Measurements from ENCODE around the gene CATSPER3.

Gene CATSPER3

DNA sequence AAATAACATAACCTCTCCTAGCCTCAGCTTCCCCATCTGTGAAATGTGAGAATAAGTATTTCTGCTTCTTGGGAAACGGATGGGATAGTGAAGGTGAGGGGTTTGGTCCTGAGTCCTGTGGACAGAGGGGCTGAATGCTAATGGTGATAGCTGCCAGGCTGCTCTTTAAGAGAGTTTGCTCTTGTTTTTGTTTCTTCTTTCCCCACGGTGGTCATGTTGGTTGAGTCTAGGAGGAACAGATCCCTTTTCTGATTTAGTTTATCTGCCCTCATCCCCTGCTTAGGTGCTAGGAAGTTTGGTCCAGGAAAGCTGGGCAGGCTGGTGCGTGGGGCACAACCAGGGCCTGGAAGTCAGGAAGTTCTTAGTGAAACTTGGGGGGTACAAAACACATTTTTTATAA, 74.0 kb downstream of the CATSPER3 start:
- DNase-seq (ENCODE audit: low spot score), result no peak

DNA sequence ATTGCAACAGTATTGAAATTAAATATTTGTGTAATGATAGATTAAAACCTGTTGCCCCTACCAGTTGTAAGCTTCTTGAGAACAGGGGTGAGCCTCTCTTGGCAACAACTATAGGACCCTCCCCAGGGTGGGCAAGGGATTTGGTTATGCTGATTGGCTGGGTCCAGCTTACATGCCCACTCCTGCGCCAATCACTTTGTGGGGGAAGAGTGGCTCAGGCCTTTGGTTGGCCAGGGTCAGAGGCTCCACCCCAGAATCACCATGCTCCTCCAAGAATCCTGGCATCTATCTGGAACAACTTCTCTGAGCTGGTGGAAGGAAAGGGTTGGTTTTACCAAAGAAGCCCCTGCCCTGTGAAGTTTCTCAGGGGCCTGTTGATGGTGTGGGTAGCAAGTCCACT, 74.9 kb downstream of the CATSPER3 start:
- DNase-seq (ENCODE audit: low spot score), result no peak

DNA sequence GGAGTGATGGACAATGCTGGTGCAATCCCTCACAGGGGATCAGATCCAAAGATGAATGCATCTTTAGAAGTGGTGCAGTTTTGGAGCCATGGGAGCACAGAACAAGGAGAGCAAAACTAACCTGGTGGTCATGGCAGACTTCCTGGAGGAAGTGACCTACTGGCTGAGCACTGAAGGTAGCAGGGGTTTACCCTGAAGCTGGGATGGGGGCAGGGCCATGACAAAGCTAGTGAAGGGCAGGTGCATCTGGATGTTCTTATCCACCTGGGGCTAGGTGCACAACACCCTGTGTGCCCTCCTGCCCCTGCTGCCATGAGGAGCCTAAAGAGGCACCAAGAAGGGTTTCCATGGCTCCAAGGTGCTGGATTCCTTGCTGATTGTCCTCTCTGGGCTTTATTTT, 77.8 kb downstream of the CATSPER3 start:
- no peak for DNase-seq (ENCODE audit: low spot score)

DNA sequence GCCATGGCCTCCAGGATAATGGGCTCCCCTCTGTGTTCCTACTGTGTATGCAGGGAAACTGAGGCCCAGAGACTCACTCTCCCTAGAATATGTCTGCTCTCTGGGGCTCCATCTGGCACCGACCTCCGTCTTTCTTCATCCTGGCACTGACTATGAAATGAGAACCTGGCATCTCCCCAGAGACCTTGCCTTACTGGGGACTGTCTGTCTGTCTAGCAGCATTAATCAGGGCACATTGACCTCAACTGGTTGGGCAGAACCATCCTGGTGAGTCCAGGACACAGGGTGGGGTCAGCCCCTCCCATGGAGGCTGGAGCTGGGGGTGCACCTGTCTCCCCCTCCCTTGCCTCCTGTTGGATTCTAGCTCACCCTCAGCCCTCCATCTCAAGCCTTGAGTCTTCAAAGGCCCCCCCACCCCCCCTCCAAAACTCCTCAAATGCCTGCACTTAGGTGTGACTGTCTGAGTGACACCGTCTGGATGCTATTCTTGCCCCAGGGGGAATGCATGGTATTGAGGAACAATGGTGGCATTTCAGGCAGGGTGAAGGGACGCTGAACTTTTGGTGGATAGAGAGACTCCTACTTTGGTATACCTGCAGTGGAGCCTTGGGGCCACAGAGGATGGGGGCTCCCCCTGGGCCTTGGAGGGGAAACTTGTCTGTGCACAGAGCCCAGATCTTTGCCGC, 79.1 kb downstream of the CATSPER3 start:
- no peak for DNase-seq (ENCODE audit: low spot score)

DNA sequence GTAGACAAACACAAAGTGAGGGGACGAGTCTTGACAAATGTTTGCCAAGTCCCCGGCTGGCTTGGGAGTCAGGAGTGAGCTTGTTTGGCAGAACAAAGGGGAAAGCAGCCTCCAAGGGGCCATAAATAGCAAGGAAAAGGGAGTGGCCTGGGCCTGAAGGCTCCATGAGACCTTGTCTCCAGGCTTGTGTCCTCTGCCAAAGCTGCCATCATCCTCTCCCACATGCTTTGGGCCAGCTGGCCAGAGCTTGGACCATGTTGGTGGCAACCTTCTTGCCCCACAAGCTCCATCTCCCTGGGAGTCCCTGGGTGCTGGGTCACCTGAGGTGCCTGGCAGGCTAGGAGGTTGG, 79.6 kb downstream of the CATSPER3 start:
- DNase-seq (ENCODE audit: low spot score), result no peak

DNA sequence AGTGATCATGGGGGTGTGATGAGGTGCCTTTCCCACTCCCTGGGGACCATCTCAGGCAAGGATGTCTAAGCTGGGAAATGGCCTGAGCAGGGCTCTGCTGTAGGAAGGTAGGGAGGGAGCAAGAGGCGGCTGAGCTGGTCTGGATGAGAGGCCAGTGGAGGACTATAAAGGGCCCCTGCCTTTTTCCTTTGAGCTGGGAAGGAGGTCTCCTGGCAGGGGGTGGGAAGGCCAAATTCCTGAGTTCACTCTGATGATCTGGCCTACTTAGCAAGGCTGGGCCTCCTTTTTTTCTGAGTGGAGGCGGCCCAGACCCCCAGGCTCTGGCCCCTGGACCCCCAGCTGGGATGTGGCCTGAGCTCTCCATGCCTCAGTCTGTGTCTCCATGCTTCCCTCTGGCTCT, 80.6 kb downstream of the CATSPER3 start:
- DNase-seq (ENCODE audit: low spot score), result no peak

DNA sequence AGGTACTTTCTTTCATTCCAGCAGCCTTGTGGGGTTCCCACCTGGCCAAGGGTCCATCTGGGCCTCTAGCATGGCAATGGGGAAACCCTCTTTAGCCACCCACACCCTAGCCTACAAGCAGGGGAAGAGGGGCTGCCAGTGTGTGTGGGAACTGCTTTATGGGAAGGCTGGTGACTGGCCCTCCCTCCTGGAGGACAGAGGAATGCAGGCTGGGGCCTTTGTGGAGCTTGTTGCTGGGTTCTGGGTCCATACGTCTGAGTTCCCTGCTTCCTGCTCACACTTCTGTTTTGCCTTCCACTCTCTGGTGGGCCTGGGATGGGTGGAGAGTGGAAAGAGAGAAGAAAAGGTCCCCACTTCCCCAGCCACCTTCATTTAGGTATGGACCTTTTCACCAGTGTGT, 81.2 kb downstream of the CATSPER3 start:
- DNase-seq (ENCODE audit: low spot score), result no peak

DNA sequence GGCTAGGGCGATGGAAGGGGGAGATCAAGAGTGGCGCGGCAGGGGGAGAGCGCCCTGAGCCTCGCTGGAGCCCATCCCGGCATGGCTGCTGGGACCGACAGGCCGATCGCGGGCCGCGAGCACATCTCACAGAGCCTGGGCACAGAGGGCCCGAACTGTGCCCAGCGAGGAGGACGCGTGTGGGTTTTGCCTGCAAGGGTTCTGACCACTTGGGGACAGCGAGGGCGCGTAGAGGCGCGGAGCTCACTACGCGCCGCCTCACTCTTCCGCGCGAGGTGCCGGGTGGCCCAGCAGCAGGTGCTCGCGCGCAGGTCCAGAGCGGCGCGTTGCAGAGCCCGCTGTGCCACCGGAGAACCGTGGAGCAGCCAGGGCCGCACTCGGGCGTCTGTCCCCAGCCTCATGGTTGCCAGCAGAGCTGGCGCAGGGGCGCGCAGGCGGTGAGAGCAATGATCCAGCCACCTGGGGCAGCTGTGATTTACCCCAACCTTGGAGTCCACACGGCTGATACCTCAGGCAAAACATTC, 82.6 kb downstream of the CATSPER3 start:
- no peak for DNase-seq (ENCODE audit: low spot score)

DNA sequence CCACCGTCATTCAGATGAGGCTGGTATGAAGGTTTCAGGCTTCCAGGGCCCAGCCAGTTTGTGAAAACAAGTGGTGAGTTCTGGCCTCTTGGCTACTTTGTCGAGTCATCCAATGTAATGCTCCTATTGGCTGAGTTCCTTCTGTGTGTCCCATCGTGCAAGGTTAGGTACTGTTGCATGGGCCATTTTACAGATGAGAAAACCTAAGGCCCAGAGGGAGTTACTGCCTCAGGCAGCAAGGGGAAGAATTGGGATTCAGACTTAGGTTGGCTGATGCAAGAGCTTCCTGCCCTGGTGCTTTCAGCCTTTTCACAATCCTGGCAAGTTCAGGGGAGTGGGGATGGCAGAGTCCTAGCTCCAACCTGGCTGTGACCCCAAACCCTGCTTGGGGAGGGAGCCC, 83.7 kb downstream of the CATSPER3 start:
- no peak for DNase-seq (ENCODE audit: low spot score)

DNA sequence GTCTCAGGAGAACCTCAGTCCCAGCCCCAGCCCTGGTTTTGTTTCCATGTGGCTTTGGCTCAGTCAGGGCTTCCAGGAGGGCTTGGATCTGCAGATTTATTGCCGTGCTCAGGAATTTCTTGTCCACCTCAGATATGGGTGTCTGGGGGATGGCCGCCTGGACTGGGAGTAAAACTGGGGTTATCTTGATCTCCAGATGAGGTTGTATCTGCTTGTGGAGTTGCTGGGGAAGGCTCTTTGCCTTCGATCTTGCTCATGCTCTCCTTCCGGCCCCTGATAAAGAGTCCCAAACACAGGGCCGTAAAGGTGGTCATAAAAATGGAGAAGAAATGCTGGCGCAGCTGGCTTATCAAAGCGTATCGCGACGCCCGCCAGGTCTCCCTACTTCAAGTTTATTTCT, 84.2 kb downstream of the CATSPER3 start:
- no peak for DNase-seq (ENCODE audit: low spot score)

DNA sequence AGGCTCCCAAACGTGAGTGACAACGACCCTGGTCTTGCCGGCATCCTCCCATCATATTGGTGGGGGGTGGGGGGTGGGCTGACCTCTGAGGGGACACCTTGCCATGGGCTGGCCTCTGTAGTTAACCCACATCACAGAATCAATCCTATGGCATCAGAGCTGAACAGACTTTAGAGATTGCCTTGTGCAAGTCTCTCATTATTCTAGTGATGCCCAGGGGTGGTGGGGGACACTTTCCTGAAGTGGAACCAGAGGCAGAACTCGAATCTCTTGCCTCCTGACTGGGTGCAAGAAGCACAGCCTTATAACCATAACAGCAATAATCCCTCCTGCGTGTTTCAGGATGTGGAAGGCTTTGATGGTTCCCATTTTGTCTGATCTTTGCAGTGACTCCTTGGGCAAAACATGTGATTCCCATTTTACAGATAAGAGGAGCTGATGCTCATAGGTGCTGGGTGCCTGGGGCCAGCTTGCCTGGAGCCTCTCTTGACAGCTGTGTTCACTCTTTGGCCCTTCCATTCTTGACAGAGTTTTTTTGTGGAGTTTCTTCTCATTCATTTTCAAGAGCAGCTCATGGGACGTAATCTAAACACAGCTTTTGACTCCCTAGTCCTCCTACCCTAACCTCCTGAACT, 84.9 kb downstream of the CATSPER3 start:
- no peak for DNase-seq (ENCODE audit: low spot score)

DNA sequence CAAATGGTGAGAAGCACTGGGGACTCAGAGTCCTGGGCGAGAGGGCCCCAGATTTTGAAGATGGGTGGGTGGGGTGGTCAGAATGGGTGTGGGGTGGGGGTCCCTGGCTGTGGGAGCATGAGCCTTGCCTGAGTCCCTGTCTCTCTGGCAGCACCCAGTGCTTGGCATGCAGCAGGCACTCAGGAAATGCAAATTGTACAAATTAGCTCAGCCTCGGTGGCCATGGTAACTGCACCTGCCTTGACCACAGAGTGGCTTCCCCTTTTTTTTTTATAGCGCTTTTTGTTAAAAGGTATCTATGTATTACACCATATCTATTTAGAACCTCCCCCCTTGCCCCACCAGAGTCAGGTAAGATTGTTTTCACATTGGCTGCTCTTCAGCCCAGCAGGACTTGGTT, 85.6 kb downstream of the CATSPER3 start:
- DNase-seq (ENCODE audit: low spot score), result no peak

DNA sequence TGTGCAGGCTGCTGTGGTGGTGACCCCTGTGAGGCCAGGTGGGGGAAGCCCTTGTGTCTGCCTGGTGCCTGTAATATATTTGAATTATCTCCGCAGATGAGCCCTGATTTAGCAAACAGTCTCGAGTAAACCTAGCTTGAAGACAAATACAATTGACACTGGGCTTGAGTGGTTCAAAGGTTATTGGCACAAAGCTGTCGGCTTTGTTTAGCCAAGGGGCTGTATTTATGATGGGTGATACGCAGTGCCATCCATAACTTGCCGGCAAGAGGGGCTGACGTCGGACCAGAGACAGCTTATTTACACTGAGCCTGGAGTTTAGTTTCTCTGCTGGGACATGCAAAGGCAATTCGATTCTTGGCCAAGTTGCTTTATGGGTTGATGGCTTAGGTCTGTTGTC, 86.3 kb downstream of the CATSPER3 start:
- no peak for DNase-seq (ENCODE audit: low spot score)

DNA sequence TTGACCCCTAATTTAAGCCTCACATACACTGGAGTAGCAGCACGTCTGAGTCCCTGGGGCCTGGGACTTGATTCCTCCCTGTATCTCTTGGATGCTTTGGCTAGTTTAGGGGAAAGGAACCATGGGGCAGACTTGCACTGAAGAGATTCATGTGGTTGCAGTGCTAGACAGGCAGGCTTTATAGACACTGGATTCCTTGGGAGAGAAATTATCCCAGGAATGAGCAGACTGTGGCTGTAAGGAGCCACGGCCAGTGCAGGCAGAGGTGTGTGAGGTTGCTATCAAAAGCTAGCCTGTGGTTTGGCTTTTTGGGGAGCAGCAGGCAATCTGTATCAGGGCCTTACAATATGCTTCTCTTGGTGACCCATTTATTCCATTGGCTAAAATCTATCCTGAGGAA, 86.8 kb downstream of the CATSPER3 start:
- DNase-seq (ENCODE audit: low spot score), result no peak

DNA sequence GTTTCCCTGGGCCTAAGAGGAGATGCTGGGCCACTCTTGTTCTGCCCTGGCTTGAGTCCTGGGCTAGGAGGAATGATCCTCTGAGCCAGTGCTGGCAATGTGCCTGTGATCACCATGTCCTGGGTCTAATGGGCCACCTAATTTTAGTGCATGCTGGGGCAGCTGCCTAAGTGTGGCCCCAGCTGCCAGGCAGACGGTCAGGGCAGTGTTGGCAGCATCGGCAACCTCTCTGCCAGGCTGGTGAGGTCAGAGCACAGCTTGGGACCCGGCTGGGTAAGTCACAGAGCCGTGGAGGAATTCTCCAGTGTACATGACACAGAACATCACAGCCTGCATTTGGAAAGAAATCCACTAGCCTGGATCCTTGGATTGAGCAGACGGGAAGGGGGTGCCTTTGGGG, 87.7 kb downstream of the CATSPER3 start:
- DNase-seq (ENCODE audit: low spot score), result no peak

DNA sequence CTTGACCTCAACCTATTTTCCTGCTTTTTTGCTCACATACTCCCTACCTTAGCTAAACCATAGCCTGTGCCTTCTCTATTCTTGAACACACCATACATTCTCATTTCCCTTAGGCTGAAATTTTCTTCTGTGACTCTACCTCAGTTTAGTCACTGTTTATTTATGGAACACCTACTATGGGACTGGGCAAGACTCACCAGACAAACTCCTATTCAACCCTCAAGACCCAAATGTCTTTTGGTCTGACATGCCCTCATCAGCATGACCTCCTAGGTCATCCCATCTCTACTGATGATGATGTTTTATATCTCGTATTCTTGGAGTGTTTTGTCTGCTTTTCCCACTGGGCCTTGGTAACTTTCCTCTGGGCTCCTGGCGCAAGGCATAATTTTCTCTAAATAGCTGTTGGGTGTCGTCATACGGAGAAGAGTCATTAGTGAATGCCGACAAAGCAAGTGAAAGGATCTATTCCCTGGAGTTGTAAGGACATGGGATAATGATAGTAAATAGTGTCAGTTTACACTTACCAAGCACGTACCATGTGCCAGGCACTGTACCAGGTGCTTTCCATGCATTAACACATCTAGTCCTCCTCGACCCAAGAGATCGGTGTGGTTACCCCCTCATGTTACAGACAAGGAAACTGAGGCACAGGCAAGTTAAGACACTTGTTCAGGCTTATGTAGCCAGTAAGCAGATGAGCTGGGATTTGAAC, 88.8 kb downstream of the CATSPER3 start:
- no peak for DNase-seq (ENCODE audit: low spot score)

DNA sequence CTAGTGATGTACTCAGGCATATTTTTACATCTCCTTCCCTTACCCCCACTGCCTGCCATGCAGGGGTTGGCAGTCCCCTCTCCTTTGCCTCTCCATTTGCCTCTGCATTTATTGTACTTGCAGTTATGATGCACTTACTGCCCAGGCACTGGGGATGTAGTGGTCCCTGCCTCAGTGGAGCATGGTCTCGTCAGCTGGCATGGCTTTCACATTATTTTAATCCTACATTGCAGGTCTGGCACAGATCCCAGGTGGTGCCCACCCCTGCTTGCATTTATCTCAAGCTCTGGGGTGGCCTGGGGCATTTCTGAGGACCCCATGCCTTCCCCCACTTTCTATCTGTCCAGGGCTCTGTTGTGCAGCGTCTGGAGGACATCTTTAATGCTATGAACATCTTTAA, 89.5 kb downstream of the CATSPER3 start:
- DNase-seq (ENCODE audit: low spot score), result no peak

DNA sequence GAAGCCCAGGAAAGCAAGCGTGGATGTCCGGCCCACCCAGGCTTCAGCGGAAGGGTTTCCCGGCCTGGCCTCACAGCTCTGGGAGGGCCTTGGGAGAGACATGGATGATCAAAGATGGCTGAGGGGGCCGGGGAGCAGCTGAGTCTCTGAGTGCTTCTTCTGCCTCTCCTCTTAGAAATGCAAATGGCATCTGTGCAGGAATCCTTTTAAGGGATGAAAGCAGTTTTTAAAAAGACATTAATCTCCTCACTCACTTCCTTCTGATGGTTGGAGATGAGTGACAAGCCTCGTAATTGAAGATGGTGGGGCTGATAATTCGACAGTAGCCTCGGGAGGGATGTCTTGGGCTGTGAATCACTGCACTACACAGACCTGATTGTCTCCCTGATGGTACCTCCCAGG, 90.6 kb downstream of the CATSPER3 start:
- DNase-seq (ENCODE audit: low spot score), result no peak

DNA sequence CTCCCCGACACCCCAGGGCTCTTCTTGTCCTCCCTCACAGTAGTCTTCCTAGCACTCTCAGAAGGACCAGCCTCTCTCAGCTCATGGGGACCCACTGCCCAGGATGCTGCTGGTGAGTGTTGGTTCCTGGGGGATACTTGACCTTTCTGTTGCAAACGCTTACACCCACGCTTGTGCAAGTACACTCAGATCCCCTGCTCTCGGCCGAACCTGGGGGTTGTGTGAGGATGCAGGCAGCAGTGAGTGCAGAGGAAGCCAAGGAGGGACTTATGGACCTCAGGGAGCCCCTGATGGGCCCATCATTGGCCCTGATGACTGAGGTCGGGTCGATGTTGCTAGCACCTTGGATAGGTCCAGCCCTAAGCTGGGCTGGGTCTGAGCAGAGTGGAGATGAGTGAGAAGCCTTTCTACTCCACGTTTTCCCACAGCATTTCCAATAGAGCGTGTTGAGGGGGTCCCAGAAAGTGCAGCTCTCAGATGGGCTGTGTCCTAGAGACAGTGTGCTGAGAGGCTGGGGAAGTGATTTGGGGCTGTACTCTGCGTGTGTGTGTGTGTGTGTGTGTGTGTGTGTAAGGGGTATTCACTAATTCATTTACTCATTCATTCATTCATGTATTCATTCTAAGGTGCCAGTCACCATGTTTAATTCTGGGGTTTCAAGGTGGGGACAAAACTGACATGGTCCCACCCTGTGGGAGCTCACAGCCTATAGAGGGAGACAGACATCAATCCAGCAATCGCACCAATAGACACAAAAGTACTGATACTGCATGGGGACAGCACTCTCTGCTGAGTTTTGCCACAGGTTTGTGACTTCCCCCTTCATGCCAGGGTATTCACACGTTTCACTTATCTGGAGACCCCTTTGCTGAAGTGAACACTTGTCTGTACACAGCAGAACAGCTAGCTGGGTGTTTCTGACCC, 91.6 kb downstream of the CATSPER3 start:
- DNase-seq (ENCODE audit: low spot score), result no peak

DNA sequence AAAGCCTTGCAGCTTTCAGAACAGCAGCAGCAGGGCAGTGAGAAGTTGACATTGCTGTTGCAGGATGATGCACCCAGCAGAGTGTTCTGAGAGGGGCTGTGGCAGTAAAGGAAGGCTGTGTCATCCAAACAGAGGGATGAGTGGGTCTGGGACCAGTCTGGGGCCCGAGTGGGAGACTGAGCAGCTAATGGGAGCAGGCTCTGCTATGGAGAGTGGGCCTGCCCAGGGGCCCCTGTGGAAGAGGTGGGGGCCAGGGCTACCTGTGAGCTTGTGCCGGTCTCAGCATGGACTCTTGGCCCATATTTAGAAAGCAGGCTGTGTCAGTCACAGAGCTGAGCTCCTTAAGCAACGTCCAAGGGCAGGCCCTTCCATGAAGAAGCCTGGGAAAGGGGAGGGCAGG, 92.3 kb downstream of the CATSPER3 start:
- no peak for DNase-seq (ENCODE audit: low spot score)

DNA sequence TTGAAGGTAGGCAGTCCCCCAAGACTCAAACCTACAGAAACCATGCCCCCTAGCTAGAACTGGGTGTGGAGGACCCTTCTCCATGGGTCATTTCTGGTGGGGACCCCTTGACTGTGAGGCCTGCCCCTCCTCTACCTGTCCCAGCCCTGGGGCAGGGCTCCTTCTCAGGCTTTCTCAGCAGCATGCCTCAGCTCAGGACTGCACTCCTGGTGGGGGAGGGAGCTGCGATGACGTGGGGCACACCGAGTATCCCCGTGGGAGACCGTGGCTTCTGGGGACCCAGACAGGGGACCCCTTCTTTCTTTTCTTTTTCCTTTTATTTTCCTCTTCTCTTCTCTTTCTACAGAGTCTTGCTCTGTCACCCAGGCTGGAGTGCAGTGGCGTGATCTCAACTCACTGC, 93.3 kb downstream of the CATSPER3 start:
- DNase-seq (ENCODE audit: low spot score), result no peak
